GM12878 (cell line): ENCODE results near the gene DDX24. TPM values are rescaled to one million over a fixed set of nuclear protein-coding genes. Genes with fewer than 3 reads are reported as not detected.

Experiments
- ATAC-seq: fragments of 200-7000 bp; cut with Tn5 transposase; 3 replicates; pipeline ENCODE4 v1.9.1; 2020; ENCODE audit warnings: mild to moderate bottlenecking, moderate library complexity
- BruUV-seq: library from RNA; stranded (reverse); fragments of 400-500 nt; replicated peaks from 2 replicates; lab custom pipeline; 2021; lab: Mats Ljungman, UMichigan
- CTCF ChIA-PET: fragments of 300-600 bp; sonication (Branson Sonifier 250); formaldehyde crosslinking; extraction: SDS; loops from one replicate; lab custom pipeline; 2021; ENCODE audit warnings: inconsistent platforms; lab: Yijun Ruan, JAX
- POLR2A ChIA-PET: fragments of 350-600 bp; formaldehyde crosslinking; extraction: SDS; loops from one replicate; lab custom pipeline; 2021; ENCODE audit warnings: inconsistent platforms; lab: Charles Lee
- RAD21 ChIA-PET: fragments of 300-600 bp; sonication (Branson Sonifier 250); formaldehyde crosslinking; loops from one replicate; lab custom pipeline; 2023; ENCODE audit warnings: antibody characterized with exemption; ENCODE audit not compliant: unreplicated experiment; lab: Charles Lee
- SMC1A ChIA-PET: fragments of 300-600 bp; sonication (Branson Sonifier 250); formaldehyde crosslinking; loops from one replicate; lab custom pipeline; 2023; ENCODE audit not compliant: unreplicated experiment, uncharacterized antibody; lab: Charles Lee
- DNase-seq: peaks from one replicate; pipeline ENCODE4 v3.0.0-alpha.2; 2011; ENCODE audit warnings: low read depth, low spot score
- FAIRE-seq: peaks from 3 replicates; lab custom pipeline; 2011; peaks lifted over from hg19 to GRCh38; lab: Jason Lieb, UNC
- H2AFZ ChIP-seq: 2 replicates; pipeline ENCODE4 v1.6.0; 2011; ENCODE audit warnings: low read depth, low read length, control low read depth; ENCODE audit not compliant: control insufficient read depth
- H3K27ac ChIP-seq: 2 replicates; pipeline ENCODE4 v1.5.1; 2011; ENCODE audit warnings: control low read depth; ENCODE audit not compliant: control insufficient read depth, insufficient read depth
- H3K27me3 ChIP-seq, 2 experiments: replicated peaks in 1 of 2; 2 replicates each; pipeline versions ENCODE4 v1.6.0 to v1.6.1; 2011; ENCODE audit warnings: low read length in 1 of 2; ENCODE audit not compliant: control insufficient read depth in 2 of 2, insufficient read depth in 2 of 2
- H3K36me3 ChIP-seq, 2 experiments: 2 replicates each; pipeline ENCODE4 v1.5.1; 2011; ENCODE audit warnings: low read length in 1 of 2; ENCODE audit not compliant: control insufficient read depth in 2 of 2, insufficient read depth in 2 of 2
- H3K4me1 ChIP-seq: 2 replicates; pipeline ENCODE4 v1.6.1; 2011; ENCODE audit warnings: mild to moderate bottlenecking, low read length, moderate library complexity, mixed read lengths; ENCODE audit not compliant: control insufficient read depth, insufficient read depth
- H3K4me2 ChIP-seq: 2 replicates; pipeline ENCODE4 v1.6.0; 2011; ENCODE audit warnings: control low read depth; ENCODE audit not compliant: control insufficient read depth, insufficient read depth
- H3K4me3 ChIP-seq: fragments of 200-600 bp; sonication (generic); 2 replicates; pipeline ENCODE4 v1.5.1; 2016
- H3K79me2 ChIP-seq: 2 replicates; pipeline ENCODE4 v1.6.0; 2011; ENCODE audit warnings: low read length; ENCODE audit not compliant: control insufficient read depth, insufficient read depth
- H3K9ac ChIP-seq: 2 replicates; pipeline ENCODE4 v1.8.0; 2011; ENCODE audit warnings: low read length, control low read depth, mixed read lengths; ENCODE audit not compliant: control insufficient read depth, insufficient read depth
- H3K9me3 ChIP-seq: replicated peaks from 3 replicates; pipeline ENCODE4 v1.5.1; 2011; ENCODE audit warnings: mild to moderate bottlenecking, low read length; ENCODE audit not compliant: control insufficient read depth, insufficient read depth
- H4K20me1 ChIP-seq: 2 replicates; pipeline ENCODE4 v1.6.0; 2011; ENCODE audit not compliant: control insufficient read depth, insufficient read depth
- ATF2 ChIP-seq: IDR thresholded peaks from 2 replicates; pipeline ENCODE4 v1.6.1; 2012; ENCODE audit warnings: low read length, inconsistent platforms
- BCL11A ChIP-seq: IDR thresholded peaks from 2 replicates; pipeline ENCODE4 v1.6.1; 2011; ENCODE audit warnings: low read depth, low read length
- EP300 ChIP-seq, 2 experiments: fragments of 150-350 bp in 1 of 2; IDR thresholded peaks; 2 replicates each; pipeline ENCODE4 v1.6.1; 2011 to 2012; ENCODE audit warnings: low read depth in 2 of 2, low read length in 2 of 2, borderline replicate concordance in 1 of 2, improper control_type of control experiment in 1 of 2, inconsistent platforms in 1 of 2; ENCODE audit not compliant: control insufficient read depth in 1 of 2
- MTA2 ChIP-seq: fragments of 450-650 bp; IDR thresholded peaks from 2 replicates; pipeline ENCODE4 v1.6.1; 2016; ENCODE audit warnings: low read depth, mild to moderate bottlenecking, moderate library complexity
- RAD51 ChIP-seq: fragments of 450-650 bp; IDR thresholded peaks from 2 replicates; pipeline ENCODE4 v1.6.1; 2016; ENCODE audit warnings: moderate library complexity, mild to moderate bottlenecking, inconsistent platforms
- RELB ChIP-seq: fragments of 450-650 bp; IDR thresholded peaks from 2 replicates; pipeline ENCODE4 v1.6.1; 2017; ENCODE audit warnings: low read depth, mild to moderate bottlenecking, moderate library complexity
- STAT3 ChIP-seq: IDR thresholded peaks from 2 replicates; pipeline ENCODE4 v1.6.1; 2011; ENCODE audit warnings: low read depth, low read length, improper control_type of control experiment
- TCF12 ChIP-seq: IDR thresholded peaks from 2 replicates; pipeline ENCODE4 v1.6.1; 2011; ENCODE audit warnings: low read depth, mild to moderate bottlenecking, low read length
- TCF3 ChIP-seq: IDR thresholded peaks from 2 replicates; pipeline ENCODE4 v1.6.1; 2012; ENCODE audit warnings: low read depth, mild to moderate bottlenecking, low read length, borderline replicate concordance; ENCODE audit not compliant: insufficient read depth
- WGBS: methylation state at CpG from one replicate; pipeline ENCODE4 v1.1.6; 2016; ENCODE audit warnings: low lambda C conversion rate; ENCODE audit not compliant: insufficient replicate concordance, insufficient coverage; ENCODE audit errors: missing lambda C conversion rate; 5-methylcytosine and 5-hydroxymethylcytosine counted together
- in situ Hi-C: fragments of 300-500 bp; cut with MboI; formaldehyde crosslinking; loops from 9 replicates; pipeline ENCODE4 v1.14.3; 2018; ENCODE audit warnings: mixed read lengths
- intact Hi-C: fragments of 100-400 bp; cut with micrococcal nuclease; formaldehyde crosslinking; loops from one replicate; pipeline ENCODE4 v1.14.2; 2022; ENCODE audit not compliant: unreplicated experiment
- polyA plus RNA-seq, 11 experiments: library from polyadenylated mRNA; depleted of rRNA in 4 of 11; unstranded in 6 of 11; stranded (reverse) in 5 of 11; fragments of >200 nt; fragmentation: Nextera tagmentation in 4 of 11; fragmentation: Illumina TruSeq in 1 of 11; extraction: Ambion mirVana in 4 of 11; extraction: Trizol in 1 of 11; gene quantifications; 1 replicate in 1 of 11; 2 replicates in 10 of 11; pipeline versions ENCODE4 v1.2.1 to v1.2.3, GENCODE V29; 2011 to 2016; ENCODE audit warnings: inconsistent platforms in 2 of 11, missing spikeins in 2 of 11, low read depth in 1 of 11
- total RNA-seq, 4 experiments: library from RNA; depleted of rRNA in 3 of 4; stranded (reverse); fragments of >200 nt in 3 of 4; fragmentation: Illumina TruSeq in 1 of 4; extraction: Trizol in 1 of 4; gene quantifications; 2 replicates each; pipeline versions ENCODE4 v1.2.1 to v1.2.3, GENCODE V29; 2013 to 2021

DDX24 gene
- total and polyA plus RNA-seq, 10 of the 15 experiments (the other 5 are each of a cell fraction or from before 2014, with no cell fraction given) = 137 to 266 (median 184) TPM

- TF ChIP-seq ATF2 = 0 out of 2 replicates have a peak, but pooled peaks have one; percentile 17
- TF ChIP-seq MTA2 = peak; percentile 58; the same call in 1 of the 2 replicates
- no peak for TF ChIP-seq STAT3
- no peak for TF ChIP-seq RAD51
- TF ChIP-seq RELB = peak; percentile 56; the same call in 1 of the 2 replicates
- TF ChIP-seq TCF3 = peak; percentile 64; the same call in 1 of the 2 replicates
- peak; percentile 95 for TF ChIP-seq TCF12
- 0 out of 4 replicates have a peak, but pooled peaks of 1 of the 2 experiments have one; percentile 22 for TF ChIP-seq EP300 (IDR thresholded peaks at IDR 0.05; ENCODE audit: borderline replicate concordance in 1 of 2, control insufficient read depth in 1 of 2, low read depth in 2 of 2, low read length in 2 of 2)
Measured at GRCh38 chr14:94056579-94057308, 24.3 kb downstream of the DDX24 start (continued).

GRCh38 chr14:94054936-94055335 is 26.1 kb downstream of the DDX24 start:
- in situ Hi-C loops = no loop called here
- Histone ChIP-seq H3K27ac (no peak overlapping the region), H3K4me3 (no peak overlapping the region), H3K27me3 (no peaks in the 10 kb centered on the region), H3K79me2 (no peaks in the 10 kb centered on the region; the same call in 1 of the 2 replicates), H3K4me1 (peaks cover 26% of the 10 kb centered on the region), H3K9ac (no peak overlapping the region), H3K36me3 (peaks cover 51 to 56% of the 10 kb centered on the region in 2 experiments), H3K9me3 (no peaks in the 10 kb centered on the region), H2AFZ (no peak overlapping the region), H3K4me2 (no peak overlapping the region), H4K20me1 (peaks cover 2% of the 10 kb centered on the region; the same call in 1 of the 2 replicates)
- 99% methylated on average over 7 of the region's 7 CpGs for WGBS
- no peak for FAIRE-seq
- SMC1A ChIA-PET = no interaction called here
- POLR2A ChIA-PET = no interaction called here
- ATAC-seq = no peak
- RAD21 ChIA-PET = no interaction called here
- CTCF ChIA-PET = interaction anchor here (0.8 to 7.1 kb wide), 2 partner anchors 19 to 24 kb away, joined by 3 to 34 read pairs; no protein-coding TSS in a partner anchor
- intact Hi-C loops = no loop called here
- DNase-seq = no peak
- TF ChIP-seq BCL11A = no peak
- TF ChIP-seq, all 136 proteins: peak for 0
- no TSS peak for BruUV-seq
